IPS DF 19.7 (cell line): Measurements from ENCODE around the gene SERPINA4.

Source experiments
- DNase-seq: peaks from one replicate; pipeline ENCODE4 v3.0.0-alpha.2; 2013; ENCODE audit warnings: low read depth, low spot score

SERPINA4 gene, protein sequence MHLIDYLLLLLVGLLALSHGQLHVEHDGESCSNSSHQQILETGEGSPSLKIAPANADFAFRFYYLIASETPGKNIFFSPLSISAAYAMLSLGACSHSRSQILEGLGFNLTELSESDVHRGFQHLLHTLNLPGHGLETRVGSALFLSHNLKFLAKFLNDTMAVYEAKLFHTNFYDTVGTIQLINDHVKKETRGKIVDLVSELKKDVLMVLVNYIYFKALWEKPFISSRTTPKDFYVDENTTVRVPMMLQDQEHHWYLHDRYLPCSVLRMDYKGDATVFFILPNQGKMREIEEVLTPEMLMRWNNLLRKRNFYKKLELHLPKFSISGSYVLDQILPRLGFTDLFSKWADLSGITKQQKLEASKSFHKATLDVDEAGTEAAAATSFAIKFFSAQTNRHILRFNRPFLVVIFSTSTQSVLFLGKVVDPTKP

GRCh38 chr14:94560751-94561655 lies at the start of gene SERPINA4:
TSS of gene SERPINA4 (plus strand) at chr14:94561442. CDS start at chr14:94563483, 2,041 bp downstream.
- DNase-seq: no peak

DNA sequence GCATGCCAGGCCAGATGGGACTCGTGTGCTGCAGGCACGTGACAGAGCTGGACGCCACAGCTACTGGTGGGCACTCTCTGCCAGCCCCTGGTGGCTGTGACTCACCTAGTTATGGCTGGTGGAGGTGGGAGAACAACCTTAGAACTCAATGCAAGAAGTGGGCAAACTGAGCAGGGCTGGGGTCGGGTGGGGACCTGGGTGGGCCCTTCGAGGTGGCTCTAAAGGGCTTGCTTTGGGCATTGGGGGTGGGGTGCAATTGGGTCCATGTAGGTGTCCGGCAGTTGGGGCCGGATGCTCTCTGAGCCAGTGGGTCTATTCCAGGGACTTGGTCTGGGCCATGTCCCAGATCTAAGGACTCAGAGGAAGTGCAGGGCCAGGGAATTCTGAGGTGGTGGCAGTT lies 46.9 kb upstream of the SERPINA4 start:
- no peak for DNase-seq

- no peak for DNase-seq
Observed at GRCh38 chr14:94515426-94515825, 45.8 kb upstream of the SERPINA4 start.

DNA sequence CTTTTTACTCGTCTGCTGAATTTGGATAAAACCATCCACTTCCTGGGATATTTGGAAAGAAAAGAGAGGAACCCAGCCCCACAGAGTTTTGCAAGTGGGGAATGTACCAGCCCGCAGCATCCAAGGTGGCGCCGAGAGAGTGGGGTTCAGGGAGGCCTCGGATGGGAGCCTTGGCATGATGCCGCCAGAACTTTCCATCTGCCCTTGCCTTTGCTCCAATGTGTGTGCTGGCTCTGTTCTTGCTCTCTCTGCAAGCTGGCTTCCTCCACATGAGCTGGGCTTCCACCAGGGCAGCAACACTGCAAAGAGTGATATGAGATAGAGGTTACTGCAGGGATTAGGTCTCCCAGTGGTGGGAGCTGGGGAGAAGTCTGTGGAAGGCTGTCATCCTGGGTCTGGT lies 45.4 kb upstream of the SERPINA4 start:
- no peak for DNase-seq

DNA sequence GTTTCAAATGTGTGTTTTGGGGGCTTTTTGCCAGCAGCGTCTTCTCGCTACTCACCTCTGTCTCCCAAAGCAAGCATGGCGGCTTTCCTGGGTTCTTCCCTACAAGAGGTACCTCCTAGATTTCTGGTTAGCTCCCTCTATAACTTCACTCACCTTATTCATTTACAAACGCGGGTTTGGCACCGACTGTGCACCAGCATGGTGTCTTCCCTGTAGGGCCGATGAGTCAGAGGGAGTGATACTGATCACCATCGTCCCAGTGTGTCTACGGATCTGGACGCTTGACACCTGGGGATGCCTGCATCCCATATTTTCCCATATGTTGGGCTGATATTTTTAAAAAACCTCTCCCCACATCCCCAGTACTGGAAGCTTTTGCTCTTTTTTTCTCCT lies 44.0 kb upstream of the SERPINA4 start:
- DNase-seq: no peak

DNA sequence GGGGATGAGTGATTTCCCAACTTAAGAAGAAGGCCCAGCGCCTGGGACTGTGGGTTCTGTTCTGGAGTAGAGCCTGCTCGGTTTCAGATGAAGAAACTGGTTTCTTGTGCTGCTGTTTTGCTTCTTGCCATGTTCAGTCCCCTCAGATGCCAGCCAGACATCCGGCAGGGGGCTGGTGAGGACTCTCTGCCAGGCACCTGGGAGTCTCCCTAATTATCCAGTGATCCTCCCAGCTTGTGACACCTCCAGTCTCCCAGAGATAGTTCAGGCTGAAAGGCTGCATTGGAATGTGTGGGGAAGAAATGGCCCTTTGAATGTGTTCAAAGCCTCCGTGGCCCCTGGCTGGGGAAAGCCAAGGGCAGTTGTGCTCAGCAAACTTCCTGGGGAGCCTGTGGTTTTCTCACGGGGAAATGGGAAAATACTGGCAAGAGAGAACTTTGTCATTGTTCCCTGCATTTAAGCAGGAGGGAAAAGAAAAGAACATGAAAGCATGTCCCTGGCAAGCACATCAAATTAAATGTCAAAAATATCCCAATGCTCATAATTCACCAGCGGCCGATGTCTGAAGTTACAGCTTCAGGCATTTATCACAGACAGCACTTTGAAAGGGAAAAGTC lies 43.5 kb upstream of the SERPINA4 start:
- no peak for DNase-seq

- DNase-seq: no peak
Observed at GRCh38 chr14:94521375-94522114, 39.7 kb upstream of the SERPINA4 start.

DNA sequence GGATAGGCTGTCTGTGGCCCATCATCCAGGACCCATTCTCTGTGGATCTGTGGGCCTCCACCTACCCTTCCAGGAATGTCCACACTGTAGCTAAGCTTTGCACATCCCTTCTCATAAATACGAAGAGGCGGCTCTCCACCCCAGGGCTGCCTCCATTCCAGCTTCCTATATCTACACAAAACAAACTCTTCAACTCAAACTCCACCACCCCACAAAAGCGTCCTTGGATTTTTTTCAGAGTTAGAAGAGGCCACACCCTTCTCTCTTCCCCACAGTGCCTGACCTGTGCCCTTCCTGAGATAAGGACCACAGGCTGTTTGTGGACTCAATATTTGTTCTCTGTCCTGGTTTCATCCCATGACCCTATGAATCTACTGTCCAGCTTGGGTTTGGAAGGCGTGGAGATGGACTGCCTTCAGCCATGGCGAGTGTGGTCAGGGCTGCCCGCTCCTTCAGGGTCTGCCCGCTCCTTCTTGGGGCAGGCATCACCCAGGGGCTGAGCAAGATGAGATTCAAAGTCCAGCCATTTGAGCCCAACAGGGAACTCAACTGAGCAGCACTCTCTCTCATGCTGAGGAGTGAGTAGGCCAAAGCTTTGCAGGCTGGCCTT lies 39.0 kb upstream of the SERPINA4 start:
- no peak for DNase-seq

GRCh38 chr14:94523265-94523664 lies 38.0 kb upstream of the SERPINA4 start:
- DNase-seq: no peak

DNA sequence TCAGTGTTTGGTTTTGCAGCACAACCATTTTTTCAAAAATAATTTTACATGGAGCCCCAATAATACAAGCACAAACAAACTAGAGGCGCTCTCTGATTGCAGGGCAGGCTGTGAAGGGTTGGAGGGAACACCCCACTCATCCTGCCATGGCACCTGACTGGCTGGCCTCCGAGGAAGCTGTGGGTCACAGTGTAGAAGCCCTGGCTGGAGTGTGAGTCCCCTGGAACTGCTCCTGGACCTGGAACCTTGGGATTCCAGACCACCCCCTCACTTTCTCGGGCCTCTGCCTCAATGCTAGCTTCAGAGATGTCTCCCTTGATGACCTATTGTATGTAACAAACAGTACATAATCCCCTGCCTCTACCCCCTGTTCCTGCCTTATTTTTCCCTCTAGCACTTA lies 37.1 kb upstream of the SERPINA4 start:
- no peak for DNase-seq

DNA sequence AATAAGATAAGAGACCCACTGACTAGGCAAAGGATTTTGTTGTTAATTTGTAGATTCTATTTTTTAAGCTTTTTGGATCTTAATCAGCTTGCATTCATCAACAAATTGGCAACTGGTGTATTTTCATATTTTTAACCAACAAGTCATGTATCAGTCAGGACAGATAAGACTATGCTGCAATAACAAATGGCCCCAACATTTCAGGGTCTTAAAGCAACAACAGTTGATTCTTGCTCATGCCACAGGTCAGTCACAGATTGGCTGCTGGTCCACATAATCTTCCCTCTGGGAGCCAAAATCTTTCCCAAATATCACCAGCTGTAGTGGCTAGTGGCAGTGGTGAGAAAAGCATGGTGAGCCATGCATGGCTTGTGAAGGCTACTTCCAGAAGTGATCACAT lies 30.1 kb upstream of the SERPINA4 start:
- no peak for DNase-seq

- DNase-seq: no peak
Observed at GRCh38 chr14:94532447-94532846, 28.8 kb upstream of the SERPINA4 start.

DNA sequence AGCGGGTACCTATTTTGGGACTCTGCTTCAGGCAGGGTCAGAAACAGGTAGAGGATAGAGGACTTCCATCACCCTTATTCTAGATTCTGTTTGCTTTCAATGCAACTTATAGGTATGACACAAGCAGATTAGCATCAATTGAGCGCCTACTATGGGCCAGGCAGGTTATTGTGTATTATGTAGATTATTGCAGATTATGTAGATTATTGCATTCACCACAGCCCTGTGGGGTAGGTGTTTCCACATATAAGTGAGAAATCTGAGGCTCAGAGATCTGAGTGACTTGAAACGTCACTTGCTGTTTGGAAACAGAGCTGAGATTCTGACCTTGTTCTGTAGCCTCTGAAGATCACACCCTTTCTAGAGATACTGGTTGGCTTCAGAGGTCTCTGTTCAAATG lies 25.7 kb upstream of the SERPINA4 start:
- DNase-seq: no peak

- DNase-seq: no peak
Observed at GRCh38 chr14:94536836-94537235, 24.4 kb upstream of the SERPINA4 start.

GRCh38 chr14:94538070-94538740 lies 23.0 kb upstream of the SERPINA4 start:
- DNase-seq: no peak

- no peak for DNase-seq
Observed at GRCh38 chr14:94539181-94539580, 22.1 kb upstream of the SERPINA4 start.

- DNase-seq: no peak
Observed at GRCh38 chr14:94540031-94540794, 21.0 kb upstream of the SERPINA4 start.

DNA sequence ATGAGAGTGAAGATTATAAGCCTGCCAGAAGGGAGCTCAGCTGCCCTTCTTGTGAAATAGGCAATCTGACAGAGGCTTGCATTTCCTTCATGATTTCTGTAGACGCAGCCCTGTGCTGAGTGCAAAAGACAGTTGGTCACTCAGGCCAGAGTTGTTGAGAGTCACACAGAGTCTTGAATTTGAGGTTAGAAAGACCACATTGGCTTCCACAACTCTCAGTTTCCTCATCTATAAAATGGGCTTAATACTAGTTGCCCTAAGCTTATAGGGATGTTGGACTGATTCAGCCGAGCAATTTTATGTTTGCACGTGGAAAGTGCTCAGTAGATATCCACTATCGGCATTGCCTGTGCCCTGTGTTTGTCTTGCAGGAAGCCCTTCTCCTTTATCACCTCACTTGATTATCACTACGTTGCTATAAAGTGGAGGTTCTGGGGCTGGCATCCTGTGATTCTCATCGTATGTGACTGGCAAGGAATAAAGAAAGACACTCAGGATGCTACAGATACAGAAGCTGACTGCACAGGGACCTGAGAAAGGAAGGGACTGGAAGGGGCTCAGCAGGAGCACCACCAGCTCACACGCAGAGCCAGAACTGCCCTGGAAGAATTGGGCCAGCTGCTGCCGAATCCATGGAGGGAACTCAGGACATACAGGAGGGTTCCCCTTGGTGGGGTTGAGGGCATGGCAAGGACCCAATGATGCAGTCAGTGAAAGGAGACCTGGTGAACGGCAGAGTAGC lies 19.8 kb upstream of the SERPINA4 start:
- DNase-seq: no peak
